ENCODE results near the gene CLRN2. TPM values are rescaled to one million over a fixed set of nuclear protein-coding genes. Genes with fewer than 3 reads are reported as not detected.

The CLRN2 gene
- total and polyA plus RNA-seq, 9 of the 15 experiments (the other 6 are each of a cell fraction or from before 2014, with no cell fraction given), result not detected

DNA sequence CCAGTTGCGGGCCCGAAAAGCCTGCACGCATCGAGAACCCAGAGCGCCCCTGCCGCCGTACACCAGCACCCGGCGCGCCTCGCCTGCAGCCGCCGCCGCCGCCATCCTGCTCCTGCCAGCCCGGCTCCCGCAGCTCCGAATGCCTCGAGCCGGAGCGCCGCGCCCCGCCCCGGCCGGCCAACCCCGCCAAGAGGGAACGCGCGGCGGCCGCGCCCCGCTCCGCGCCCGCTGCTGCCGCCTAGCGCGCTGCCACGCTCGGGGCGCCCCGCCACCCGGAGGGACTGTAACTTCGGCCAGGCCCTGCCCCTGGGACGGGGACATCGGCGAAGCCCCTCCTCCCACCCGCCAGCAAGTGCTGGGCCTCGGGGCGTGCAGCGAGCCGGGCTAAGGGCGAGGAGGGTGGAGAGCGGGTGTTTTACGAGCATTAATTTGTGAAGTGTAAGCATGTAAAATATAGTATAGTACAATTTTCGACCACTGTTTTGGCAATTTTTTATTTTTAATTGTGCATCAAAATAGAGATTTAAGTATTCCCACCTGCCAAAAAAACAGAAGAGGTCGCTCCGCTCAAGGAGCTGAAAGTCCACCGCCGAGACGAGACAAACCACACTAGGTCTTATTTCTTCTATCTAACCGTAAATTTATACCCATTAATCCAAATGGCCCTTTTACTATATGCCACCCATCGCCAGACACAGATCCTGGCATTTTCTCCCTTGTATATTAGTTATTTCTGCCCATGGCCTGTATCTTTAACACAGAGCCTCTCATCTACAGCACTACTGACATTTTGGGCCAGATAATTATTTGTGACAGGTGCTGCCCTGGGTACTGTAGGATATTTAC is 2.8 kb upstream of the CLRN2 start, which contains the start of gene QDPR (continued):
- peak in 2 of 3 experiments; percentile 59 to 66 for TF ChIP-seq YY1 (IDR thresholded peaks at IDR 0.05; ENCODE audit: borderline replicate concordance in 1 of 3, control insufficient read depth in 1 of 3, extremely low read depth in 1 of 3, insufficient read depth in 3 of 3, insufficient read length in 1 of 3, insufficient replicate concordance in 2 of 3, low read depth in 1 of 3, low read length in 2 of 3)
- TF ChIP-seq MEF2A (IDR thresholded peaks at IDR 0.05; ENCODE audit: control insufficient read depth, low read depth, low read length), result no peak
- no peak for TF ChIP-seq ZNF785 (CRISPR knock-in tag; IDR thresholded peaks at IDR 0.05)
- no peak for TF ChIP-seq HDAC8 (tag; IDR thresholded peaks at IDR 0.05)
- TF ChIP-seq POLR2AphosphoS2 (IDR thresholded peaks at IDR 0.05; ENCODE audit: low read length), result no peak
- TF ChIP-seq NFE2L1 (tag; IDR thresholded peaks at IDR 0.05; ENCODE audit: borderline replicate concordance, low read depth), result no peak
- no peak for TF ChIP-seq TRIM24 (IDR thresholded peaks at IDR 0.05)
- TF ChIP-seq HDGF (IDR thresholded peaks at IDR 0.05), result no peak
- no peak for TF ChIP-seq CBX8 (IDR thresholded peaks at IDR 0.05; ENCODE audit: borderline replicate concordance, extremely low read depth, low read depth, low read length, poor library complexity, severe bottlenecking)
- TF ChIP-seq ZNF639 (CRISPR knock-in tag; conservative IDR thresholded peaks at IDR 0.05 in 1 of 2, IDR thresholded peaks at IDR 0.05 in 1 of 2), result peak in 1 of 2 experiments; percentile 64; a peak in 1 of 4 replicates
- TF ChIP-seq MYC (IDR thresholded peaks at IDR 0.05; ENCODE audit: low read depth, low read length), result peak; percentile 58
- TF ChIP-seq MYC (CRISPR knock-in tag; IDR thresholded peaks at IDR 0.05; ENCODE audit: borderline replicate concordance, low read depth), result no peak
- TF ChIP-seq, protein P1, sequence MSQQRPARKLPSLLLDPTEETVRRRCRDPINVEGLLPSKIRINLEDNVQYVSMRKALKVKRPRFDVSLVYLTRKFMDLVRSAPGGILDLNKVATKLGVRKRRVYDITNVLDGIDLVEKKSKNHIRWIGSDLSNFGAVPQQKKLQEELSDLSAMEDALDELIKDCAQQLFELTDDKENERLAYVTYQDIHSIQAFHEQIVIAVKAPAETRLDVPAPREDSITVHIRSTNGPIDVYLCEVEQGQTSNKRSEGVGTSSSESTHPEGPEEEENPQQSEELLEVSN (IDR thresholded peaks at IDR 0.05; ENCODE audit: borderline replicate concordance in 1 of 2, extremely low read depth in 1 of 2, insufficient read depth in 1 of 2, insufficient read length in 1 of 2, low read depth in 1 of 2, low read length in 1 of 2, poor library complexity in 1 of 2, severe bottlenecking in 1 of 2), result peak; percentile 60 to 85
- no peak for TF ChIP-seq NCOA4 (IDR thresholded peaks at IDR 0.05; ENCODE audit: partially characterized antibody)
- TF ChIP-seq ZNF449 (CRISPR knock-in tag; IDR thresholded peaks at IDR 0.05), result no peak
- TF ChIP-seq PTTG1 (tag; IDR thresholded peaks at IDR 0.05; ENCODE audit: low read depth), result no peak
- no peak for TF ChIP-seq NUFIP1 (IDR thresholded peaks at IDR 0.05; ENCODE audit: partially characterized antibody)
- no peak for TF ChIP-seq KHSRP (IDR thresholded peaks at IDR 0.05)
- no peak for TF ChIP-seq HNRNPH1 (optimal IDR thresholded peaks at IDR 0.05; ENCODE audit: low read depth, low read length)
- no peak for TF ChIP-seq ZBTB9 (CRISPR knock-in tag; IDR thresholded peaks at IDR 0.05)
- peak; percentile 22; the same call in 1 of the 2 replicates for TF ChIP-seq C11orf30 (IDR thresholded peaks at IDR 0.05; ENCODE audit: low read depth)

All from K562 (cell line).